Activated T-cell treated with anti-CD3 and anti-CD28 coated beads, Interleukin-2, amount 50 U/mL, for 48 hours (primary cell): ENCODE measurements around the gene ANKRD23.
A peak's percentile ranks its signal among the peaks of the same experiment; 100 is the strongest.
"Not testable (repeated sequence)": the region's sequence is repeated elsewhere in the genome, so short reads cannot be mapped to it uniquely, and the experiment has no call there.

Source experiments
- DNase-seq, 2 experiments: peaks; one replicate each; pipeline ENCODE4 v3.0.0-alpha.2; 2020

Gene ANKRD23

DNA sequence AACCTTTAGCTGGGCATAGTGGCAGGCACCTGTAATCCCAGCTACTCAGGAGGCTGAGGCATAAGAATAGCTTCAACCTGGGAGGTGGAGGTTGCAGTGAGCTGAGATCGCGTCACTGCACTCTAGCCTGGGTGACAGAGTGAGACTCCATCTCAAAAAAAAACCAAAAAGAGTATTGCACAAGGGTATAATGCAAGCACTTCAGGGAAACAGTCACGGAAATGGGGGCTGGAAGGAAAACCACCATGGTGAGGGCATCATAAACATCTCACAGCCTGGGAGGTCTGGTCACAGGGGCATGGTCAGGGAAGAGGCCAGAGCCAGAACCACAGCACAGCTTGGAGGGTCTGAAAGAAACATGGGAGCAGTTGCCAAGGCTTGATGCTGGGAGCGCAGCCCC lies 19.2 kb upstream of the ANKRD23 start:
- DNase-seq: not testable (repeated sequence)

DNA sequence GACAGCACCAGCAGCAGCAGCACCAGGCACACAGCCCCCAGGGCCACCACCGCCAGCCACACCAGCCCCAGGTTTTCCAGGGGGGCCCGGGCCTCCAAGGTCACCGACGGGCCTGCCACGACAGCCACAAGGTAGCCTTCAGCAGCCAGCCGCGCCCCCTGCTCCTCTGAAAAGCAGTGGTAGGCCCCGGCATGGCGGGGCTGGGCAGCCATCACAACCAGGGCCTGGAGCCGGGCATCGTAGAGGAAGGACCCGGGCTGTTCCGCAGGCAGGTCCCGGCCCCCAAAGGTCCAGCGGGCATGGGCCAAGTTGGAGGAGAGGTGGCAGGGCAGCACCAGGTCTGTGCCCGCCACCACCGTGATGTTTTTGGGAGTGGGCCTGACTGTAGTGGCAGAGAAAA lies 17.3 kb upstream of the ANKRD23 start:
- DNase-seq: no peak

DNA sequence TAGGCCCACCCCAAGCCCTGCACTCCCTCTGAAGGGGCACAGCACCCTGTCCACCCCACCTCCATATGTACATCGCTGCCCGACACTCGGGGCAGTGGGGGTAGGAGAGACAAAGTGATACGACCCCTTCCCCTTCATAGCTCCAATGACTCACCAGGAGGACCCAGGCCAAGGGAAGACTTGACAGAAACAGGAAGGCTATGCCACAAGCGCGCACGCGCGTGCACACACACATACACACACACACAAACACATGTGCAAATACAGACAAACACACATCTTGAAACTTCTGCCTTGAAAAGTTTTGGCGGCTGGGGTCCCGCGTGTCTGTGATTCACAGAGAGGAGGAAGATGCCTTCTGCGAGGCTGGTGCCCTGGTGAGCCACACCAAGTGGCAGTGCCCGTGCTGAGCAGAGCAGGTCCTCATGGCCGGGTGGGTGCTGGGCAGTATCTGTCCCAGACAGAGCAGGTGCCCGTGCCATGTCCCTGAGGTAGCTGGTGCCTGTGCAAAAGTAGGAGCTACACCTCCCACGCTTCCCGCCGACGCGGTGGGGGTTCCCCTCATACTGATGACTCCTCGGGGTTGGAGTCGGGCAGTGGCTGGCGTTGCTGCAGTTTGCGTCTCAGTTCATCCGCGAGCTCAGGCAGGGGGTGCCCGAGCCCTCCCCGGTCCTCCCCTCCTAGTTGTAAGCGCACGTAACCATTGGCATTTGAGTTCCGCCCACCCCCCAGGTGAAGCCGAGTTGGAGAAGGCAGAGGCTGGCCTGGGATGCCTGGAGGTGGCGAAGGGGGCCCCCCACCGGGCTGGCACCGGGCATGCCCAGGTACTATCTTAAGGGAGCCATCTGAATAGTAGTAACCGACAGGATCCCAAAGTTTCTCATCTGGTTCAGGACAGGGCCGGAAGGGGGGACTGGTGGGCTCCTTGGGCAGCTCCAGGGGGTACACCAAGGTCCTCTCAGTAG lies 16.5 kb upstream of the ANKRD23 start:
- DNase-seq: peak; percentile 59 to 64

DNA sequence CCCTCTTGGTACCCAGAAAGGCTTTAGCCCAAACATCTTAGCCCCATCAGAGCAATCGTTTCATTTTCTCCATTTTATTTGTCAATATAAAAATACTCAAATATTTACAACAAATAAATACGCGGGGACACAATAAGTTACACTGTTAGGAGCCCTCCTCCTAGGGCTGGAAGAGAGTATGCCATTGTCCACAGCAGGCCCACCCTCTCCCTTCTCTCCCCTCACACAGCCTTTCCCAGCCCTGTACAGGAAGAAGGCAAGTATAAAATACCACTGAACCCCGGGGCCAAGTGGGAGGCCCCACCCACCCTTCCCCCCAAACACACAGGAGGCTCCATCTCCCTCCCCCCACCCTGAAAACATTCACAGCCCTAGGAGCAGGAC lies 15.9 kb upstream of the ANKRD23 start:
- DNase-seq: no peak

DNA sequence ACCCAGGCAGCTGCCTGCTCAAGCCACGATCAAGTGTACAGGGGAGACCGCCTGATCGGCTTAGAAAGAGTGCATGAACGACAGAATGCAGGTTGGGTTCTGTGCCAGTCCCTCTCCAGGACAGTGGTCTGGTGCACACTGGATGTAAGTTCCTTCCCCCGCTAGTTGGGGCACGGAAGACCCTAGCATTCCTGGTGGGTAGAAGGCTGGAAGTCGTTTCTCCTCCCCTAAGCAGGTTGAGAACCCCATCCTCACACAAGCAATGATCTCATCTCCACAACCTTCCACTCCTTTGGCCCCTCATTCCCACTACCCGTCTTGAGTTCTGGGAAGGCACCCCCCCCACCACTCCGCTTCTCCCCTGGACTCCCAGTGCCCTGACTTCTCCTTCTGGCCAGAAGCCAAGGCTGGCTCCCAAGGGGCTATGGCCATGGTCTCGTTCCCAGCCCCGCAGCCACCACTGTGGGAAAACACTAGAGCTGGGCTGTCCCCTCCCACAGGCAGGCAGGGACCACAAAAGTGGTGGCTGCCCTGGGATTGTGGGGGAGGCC lies 15.4 kb upstream of the ANKRD23 start:
- DNase-seq: no peak

DNA sequence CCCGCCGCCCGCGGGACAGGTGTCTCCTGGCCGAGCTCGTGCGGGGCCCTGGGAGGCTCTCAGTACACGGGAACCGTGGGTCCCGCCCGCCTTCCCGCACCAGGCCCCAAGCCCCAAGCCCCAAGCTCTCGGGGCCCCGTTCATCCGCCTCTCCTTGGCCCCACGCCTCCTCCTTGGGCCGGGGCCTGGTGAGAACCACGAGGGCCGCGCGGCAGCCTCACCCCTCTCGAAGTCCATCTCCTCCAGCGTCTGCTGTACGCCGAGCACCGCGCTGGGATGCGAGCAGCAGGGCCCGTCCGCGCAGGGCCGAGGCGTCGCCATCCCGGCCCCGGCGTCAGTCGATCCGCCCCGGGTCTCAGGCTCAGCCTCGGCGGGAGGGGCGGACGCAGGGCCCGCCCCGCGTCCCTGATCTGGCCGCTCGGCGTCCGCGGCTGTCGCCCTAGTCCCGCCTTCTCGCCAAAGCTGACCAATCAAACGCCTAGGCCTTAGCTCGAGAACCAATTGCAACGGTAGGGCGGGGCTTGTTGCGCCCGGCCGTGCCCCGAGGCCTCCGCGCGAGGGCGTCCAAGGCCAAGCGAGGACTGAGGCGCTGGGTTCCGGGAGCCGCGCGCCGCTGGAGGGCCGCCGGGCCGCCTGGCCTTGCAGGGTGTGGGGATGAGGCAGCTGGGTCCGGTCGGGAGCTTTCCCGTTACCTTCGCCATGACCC lies 14.0 kb upstream of the ANKRD23 start, which contains the start of gene ANKRD39:
ANKRD39 (minus strand) TSS at position 350 of the 706 bp plus-strand sequence; CDS start at position 321, 29 bp downstream.
- DNase-seq: peak; percentile 99

DNA sequence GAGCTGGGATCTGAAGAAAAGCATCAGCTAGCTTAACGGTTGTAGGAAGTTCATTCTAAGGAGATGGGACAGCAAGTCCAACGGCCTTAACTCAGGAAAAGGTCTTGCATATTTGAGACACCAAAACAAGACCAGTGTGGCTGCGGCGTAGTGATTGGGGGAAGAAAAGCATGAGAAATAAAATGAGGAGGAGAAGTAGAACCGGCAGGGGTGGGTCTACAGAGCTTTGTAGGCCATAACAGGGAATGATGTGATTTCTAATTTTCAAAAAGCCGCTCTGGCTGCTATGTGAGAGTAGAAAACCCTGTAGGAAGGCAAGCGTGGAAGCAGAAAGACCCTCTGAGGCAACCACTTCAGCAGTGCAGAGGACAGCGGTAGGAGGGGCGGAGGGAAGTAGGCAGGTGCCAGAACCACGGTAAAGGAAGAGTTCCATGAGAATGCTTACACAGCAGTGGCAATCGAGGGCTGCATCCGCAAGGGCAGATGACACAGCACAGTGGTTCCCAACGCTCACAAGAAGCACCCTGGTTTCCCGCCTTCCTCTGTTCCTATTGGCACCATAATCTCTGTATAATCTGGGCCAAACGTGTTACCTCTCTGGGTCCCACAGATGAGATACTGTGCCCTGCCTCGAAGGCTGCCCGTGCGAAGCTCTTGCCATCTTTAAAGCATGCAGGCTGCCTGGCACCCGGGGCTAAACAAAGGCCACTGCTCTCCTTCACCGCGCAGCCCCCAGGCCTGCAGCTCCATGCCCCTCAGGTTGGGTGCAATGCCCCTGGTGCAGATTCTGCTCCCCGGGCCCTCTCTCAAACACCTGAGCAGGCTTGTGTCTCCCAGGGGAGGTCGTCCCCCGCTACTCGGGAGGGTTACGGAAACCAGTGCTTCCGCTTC lies 13.2 kb upstream of the ANKRD23 start:
- peak in 1 of 2 experiments; percentile 65 for DNase-seq

DNA sequence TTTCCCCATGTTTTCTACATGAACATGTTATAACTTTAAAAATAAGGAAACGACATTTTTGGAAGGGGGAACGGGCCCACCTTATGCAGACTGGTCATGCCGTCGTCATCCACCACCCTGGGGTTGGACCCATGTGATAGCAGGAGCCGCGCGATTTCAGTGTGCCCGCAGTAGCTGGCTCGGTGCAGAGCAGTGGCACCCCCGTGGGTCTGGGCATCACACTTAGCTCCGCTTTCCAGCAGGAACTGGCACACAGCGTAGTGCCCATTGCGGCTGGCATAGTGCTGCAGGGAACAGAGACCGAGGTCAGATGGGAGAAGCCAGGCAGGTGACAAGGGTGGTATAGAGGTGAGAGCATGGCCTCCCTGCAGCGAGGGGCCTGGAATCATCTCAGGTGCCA lies 9.5 kb upstream of the ANKRD23 start:
- no peak for DNase-seq

DNA sequence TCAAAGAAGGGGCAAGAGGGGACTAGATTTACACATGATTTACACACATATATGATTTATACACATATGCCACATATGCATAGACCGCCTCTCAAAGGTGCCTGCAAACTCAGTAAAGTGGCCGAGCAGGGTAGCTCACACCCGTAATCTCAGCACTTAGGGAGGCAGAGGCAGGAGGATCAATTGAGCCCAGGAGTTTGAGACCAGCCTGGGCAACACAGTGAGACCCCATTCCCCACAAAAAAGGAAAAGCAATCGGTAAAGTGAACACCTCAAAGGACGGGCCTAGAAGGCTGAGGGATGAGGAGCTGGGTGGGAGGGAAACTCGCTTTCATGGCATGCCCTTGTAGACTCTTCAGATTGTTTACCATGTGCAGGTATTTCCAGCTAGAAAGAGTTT lies 8.8 kb upstream of the ANKRD23 start:
- no peak for DNase-seq

DNA sequence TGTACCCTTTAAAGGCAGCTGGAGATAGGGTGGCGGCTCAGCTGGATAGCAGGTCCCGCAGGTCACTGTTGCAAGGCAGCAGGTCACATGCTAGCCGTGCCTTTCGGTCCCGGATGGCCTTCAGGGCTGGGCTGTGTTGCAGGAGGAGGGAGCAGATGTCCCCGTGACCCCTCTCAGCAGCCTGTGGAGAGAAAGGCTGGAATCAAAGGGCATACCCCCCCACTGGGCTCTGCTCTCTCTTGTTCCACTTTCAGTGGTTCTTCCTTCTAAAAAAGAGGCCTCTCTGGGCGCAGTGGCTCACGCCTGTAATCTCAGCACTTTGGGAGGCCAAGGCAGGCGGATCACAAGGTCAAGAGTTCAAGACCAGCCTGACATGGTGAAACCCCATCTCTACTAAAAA lies 4.4 kb upstream of the ANKRD23 start:
- DNase-seq: no peak

DNA sequence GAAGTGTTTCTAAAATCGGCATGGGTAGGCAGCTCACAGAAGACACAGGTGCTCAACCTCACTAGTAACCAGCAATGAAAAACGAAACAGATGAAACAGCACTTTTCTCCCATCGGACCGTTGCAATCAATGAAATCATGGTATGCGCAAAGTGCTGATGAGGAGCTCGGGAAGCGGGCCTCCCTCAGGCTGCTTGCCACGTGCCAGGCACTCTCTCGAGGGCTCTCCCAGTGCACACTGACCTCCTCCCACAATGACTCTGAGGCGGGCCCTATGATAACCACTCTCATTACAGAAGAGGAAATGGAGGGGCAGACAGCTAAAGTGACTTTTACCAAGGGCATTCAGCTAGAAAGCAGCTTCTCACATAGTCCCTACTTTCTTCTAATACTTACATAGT lies 3.8 kb upstream of the ANKRD23 start:
- no peak for DNase-seq

DNA sequence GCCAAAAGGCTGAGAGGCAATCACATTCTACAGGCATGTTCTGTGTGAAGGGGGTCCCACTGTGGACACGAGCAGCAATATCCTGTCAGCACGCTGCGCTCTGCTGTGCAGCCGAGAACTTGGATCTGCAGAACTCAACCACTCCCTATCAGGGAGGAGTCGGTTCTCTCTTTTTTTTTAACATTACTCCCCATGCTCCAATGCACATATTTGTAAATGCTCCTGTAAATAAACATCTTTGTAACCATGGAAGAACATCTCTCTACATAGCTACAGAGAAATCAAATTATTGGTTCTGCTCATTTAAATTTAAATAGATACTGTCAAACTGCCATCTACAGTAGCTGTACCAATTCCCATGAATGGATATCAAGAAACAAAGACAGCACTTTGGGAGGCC lies 3.0 kb upstream of the ANKRD23 start:
- no peak for DNase-seq

DNA sequence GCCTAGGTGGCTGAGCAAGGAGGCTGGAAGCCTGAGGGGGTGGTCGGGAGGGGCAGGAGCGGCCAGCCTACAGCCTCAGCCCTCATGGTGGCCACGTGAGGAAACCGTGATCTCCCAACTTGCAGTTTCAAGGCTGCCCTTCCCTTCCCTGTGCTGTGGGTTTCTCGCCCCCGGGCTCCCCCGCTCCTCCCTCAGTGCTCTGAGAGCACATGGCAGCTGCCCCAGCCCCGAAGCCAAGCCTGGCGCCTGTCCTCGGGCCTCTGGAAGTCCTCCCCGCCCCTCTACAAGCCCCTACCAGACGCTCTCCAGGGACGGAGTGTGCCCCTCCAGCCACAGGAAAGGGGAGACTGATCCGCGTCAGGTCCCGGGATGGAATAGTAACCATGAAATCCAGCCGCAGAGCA lies 586 bp upstream of the ANKRD23 start:
- no peak for DNase-seq

DNA sequence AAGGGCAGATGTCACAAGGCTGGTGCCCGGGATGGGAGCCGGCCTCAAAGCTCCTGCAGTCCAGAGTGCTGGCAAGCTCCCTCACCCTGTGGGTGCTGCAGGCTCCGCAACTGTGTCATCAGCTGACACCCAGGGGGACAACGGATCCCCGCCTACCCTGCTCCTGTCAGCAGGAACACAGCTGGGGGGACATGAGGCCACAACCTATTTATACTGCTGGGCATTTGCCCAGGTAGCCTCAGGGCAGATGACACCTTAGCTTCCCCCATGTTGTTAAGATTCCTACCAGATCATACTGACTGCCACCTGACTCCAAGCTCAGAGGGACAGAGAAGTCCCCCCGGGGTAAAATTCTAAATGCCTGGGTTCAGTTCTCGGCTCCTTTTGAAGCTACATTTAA lies 1.2 kb downstream of the ANKRD23 start:
- DNase-seq: no peak

DNA sequence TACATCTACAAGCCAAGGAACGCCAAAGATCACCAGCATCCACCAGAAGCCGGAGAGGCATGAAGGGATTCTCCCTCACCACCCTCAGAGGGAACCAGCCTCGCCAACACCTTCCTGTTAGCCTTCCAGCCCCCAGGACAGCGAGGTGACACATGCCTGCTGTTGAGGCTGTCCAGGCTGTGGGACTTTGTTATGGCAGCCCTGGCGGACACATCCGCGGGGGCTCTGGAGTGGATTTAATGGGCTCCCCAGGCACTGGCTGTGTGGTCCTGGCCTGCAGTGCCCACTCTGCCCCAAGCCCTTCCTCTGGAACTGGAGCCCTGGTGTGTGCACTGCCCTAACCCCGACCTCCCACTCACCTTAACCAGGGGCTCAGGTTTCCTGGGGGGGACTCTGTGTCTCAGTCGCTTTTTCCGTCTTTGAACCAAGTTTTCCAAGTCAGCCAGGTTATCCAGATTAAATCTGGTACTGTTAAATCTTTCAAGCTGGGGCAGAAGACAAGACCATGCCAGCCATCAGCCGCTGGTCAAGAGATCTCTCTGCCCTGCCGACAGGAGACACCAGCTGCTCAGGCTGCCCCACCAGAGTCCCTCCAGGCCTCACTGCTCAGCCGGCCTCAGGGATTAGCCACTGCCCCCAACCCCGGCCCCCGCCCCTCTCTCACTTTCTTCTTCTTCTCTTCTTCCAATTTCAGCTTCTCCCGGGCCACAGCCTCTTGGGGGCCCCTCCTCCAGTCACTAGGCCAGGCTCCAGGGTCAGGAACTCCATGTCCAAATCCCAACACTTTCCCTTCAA lies 1.9 kb downstream of the ANKRD23 start:
- DNase-seq: no peak

DNA sequence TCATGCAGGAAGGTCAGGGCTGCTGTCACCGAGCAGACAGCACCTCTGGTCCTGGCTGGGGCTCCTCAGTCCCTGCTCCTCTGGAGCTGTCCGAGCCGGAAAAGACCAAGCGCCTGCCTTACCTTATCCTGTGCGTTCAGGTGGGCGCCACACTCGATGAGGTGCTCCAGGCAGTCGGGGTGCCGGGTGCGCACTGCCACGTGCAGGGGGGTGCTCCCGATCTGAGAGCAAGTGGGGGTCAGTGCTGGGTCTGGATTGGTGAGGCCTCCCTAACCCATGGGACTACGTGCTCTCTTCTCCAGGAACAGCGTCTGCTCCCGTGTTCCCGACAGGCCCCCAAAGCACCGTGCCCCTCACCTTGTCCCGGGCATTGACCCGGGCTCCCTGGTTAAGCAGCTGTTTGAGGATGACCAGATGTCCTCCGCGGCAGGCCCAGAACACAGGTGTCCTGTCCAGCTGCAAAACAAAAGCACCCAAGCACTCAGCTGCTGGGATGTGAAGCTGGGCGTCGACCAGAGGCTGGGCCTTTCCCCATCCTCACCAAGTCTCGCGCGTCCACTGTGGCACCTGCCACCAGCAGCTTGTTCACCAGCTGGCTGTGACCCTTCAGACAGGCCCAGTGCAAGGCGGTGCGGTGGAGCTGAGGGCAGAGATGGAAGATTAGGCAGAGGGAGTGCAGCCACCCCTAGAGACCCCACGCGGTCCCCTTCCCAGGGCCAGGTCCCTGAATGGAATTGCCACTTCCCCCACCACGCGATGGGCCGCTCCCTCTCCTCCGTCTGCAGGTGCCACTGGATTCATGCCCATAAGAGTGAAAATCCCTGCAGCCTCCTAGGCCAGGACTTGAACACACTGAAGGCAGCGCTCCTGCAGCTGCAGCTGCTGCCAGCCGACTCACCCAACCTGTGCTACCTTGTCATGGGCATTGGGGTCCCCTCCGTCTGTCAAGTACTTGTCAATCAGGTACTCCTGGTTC lies 3.7 kb downstream of the ANKRD23 start:
- DNase-seq: no peak

DNA sequence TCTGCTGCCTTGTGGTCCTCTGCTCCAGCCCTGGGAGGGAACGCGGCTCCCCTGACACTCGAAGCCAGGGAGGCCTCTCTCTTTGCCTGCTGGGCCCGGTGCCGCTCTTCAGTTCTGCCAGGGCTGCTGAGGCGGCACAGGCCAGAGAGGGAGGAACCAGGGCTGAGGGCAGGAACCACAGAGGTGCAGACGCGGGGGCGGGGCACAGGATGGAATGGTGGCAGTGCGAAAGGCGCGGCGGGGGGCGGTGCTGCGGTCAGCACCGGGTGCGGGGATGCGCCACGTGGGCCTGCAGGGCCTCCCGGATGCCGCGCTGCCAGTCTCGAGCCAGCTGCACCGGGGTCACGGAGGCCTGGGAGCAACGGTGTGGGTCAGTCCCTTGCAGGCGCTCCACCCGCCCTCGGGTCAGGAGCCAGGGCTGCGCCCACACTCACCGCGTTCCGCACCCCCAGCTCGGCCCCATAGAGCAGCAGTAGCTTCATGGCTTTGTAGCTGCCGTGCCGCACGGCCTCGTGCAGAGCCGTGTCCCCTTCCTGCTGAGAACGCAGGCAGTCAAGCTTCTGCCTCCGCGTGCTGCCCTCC lies 4.4 kb downstream of the ANKRD23 start:
- peak; percentile 85 to 88 for DNase-seq

DNA sequence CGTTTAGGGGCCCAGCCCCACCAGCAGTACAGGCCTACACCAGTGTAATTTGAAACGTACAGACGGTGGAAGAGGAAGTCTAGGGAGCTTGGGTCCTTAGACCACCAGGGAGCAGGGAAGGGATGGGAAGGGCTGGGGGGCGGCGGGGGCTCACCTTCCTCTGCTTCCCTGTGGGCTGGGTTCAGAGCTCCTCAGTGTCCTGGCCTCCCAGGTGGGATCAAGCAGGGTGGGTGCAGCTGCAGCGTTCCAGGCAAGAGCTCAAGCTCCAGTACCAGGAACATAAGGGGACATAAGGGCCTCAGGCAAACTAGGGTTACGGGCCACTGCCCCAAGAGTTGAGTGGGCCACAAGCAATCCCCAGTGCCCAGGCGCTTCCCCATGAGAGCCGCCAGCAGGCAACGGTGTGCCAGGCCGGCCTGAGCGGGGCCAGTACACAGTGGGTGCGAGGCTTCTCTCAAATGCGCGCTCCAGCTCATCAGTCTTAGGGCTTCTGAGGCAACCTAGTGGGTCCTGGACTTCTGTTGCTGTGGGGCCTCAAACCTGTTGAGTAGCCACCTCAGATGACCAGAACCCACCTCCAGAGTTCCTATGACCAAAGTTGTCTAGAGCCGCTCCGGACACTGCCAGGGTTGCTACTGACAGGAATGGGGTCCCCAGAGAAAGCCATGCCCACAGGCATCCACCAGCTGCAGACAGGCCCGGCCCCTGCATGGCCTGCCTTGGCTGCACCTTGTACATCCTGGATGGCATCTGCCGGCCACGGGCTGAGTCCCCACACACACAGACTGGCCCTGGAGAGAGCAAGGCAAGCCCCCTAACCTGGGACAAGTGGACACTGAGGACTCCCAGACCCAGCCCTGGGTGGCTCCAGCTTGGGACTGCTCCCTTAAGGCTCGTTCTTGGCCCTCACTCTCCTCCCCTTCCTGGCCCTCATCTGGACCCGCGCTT lies 5.2 kb downstream of the ANKRD23 start:
- no peak for DNase-seq

DNA sequence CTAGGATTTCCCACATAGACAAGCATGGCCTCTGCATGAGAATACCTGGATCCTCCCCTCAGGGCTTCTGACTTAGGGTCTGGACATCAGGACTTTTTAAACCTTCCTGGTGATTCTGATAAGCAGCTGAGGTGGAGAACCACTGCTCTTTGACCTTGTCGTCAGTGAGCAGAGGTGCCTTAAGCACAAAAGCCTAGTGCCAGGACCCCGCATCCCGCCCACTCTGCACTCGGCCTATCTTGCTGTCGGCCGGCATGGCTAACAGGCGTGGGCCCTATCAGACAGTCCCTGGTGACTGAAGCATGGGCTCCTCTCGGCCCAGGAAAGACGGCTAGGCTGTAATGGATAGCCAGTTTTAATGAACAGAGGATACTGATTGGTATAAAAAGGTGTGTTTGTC lies 6.2 kb downstream of the ANKRD23 start:
- no peak for DNase-seq
